Right lobe of liver (tissue), 4 donors: ENCODE results near the gene CREB5.

Experiments
- POLR2A ChIP-seq: fragments of 450-650 bp; IDR thresholded peaks from one replicate; pipeline ENCODE4 v1.6.1; 2017; ENCODE audit warnings: antibody characterized with exemption, mild to moderate bottlenecking
- TF ChIP-seq, protein P1 (sequence below), 4 donors: fragments of 200-600 bp in 3 of 4; fragments of 450-650 bp in 1 of 4; IDR thresholded peaks; one replicate each; pipeline versions ENCODE4 v1.5.1 to v1.8.0; 2016 to 2022; ENCODE audit warnings: antibody characterized with exemption in 4 of 4, mild to moderate bottlenecking in 2 of 4
- donor health status: DM: no; HTN: no; CAD: no.
- donor health status: DM: no; HTN: no; CAD: no.
- donor health status: DM: no; HTN: yes; CAD: no.

DNA sequence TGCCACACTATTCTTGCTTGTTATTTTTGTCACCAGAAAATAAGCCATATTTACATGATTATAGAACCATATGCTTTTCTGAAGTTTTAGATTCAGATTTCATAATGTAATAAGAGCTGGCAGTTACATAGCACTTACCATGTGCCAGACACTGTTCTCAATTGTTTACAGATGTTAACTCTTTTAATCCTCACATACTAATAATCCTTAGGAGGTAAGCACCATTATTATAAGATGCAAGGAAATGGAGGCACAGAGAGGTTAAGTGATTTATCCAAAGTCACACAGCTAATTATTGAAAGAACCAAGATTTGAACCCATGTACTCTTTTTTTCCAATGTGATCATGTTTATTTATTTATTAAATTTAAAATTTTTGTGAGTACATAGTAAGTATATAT, 57.2 kb downstream of the CREB5 start:
- TF ChIP-seq, protein P1, sequence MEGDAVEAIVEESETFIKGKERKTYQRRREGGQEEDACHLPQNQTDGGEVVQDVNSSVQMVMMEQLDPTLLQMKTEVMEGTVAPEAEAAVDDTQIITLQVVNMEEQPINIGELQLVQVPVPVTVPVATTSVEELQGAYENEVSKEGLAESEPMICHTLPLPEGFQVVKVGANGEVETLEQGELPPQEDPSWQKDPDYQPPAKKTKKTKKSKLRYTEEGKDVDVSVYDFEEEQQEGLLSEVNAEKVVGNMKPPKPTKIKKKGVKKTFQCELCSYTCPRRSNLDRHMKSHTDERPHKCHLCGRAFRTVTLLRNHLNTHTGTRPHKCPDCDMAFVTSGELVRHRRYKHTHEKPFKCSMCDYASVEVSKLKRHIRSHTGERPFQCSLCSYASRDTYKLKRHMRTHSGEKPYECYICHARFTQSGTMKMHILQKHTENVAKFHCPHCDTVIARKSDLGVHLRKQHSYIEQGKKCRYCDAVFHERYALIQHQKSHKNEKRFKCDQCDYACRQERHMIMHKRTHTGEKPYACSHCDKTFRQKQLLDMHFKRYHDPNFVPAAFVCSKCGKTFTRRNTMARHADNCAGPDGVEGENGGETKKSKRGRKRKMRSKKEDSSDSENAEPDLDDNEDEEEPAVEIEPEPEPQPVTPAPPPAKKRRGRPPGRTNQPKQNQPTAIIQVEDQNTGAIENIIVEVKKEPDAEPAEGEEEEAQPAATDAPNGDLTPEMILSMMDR (IDR thresholded peaks at IDR 0.05), result no peak
- TF ChIP-seq POLR2A, result no peak
